ENCODE data around the gene INTS15. TPM values are rescaled to one million over a fixed set of nuclear protein-coding genes. Genes with fewer than 3 reads are reported as not detected.

INTS15 gene
- total RNA-seq, 1 donor from 2014 or later = 39.6 TPM

DNA sequence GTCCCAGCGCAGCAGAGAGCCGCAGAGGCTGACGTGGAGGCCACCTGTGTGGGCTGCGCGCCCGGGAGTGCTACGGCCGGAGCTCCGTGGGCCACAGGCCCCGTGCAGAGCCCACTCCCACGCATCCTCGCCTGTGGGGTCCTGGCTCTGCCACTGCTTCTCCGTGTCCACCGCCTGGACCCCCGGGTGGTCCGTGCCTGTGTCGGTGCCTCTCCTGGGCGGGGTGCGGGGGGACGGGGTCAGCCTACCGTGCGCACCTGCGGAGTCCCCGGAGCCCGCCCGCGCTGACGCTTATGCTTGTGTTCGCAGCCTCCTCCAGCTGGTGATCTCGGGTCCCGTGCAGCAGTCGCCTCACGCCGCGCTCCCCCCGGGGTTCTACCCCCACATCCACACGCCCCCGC, 17.8 kb downstream of the INTS15 start:
- Mint-ChIP-seq H3K9me3 (ENCODE audit: unreplicated experiment) (no peaks in the 10 kb centered on the region), H3K27me3 (ENCODE audit: unreplicated experiment) (peaks cover 8% of the 10 kb centered on the region), H3K4me1 (ENCODE audit: unreplicated experiment) (peaks cover 3% of the 10 kb centered on the region), H3K36me3 (ENCODE audit: low read depth, unreplicated experiment) (peaks cover 12% of the 10 kb centered on the region), H3K27ac (ENCODE audit: unreplicated experiment) (no peak overlapping the region), H3K4me3 (ENCODE audit: unreplicated experiment) (no peak overlapping the region)
- DNase-seq (ENCODE audit: low spot score) = no peak
- TF ChIP-seq, protein P1, sequence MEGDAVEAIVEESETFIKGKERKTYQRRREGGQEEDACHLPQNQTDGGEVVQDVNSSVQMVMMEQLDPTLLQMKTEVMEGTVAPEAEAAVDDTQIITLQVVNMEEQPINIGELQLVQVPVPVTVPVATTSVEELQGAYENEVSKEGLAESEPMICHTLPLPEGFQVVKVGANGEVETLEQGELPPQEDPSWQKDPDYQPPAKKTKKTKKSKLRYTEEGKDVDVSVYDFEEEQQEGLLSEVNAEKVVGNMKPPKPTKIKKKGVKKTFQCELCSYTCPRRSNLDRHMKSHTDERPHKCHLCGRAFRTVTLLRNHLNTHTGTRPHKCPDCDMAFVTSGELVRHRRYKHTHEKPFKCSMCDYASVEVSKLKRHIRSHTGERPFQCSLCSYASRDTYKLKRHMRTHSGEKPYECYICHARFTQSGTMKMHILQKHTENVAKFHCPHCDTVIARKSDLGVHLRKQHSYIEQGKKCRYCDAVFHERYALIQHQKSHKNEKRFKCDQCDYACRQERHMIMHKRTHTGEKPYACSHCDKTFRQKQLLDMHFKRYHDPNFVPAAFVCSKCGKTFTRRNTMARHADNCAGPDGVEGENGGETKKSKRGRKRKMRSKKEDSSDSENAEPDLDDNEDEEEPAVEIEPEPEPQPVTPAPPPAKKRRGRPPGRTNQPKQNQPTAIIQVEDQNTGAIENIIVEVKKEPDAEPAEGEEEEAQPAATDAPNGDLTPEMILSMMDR (IDR thresholded peaks at IDR 0.05; ENCODE audit: unreplicated experiment) = no peak

GRCh38 chr7:6608081-6608480, 18.3 kb downstream of the INTS15 start:
- Mint-ChIP-seq H3K36me3 (ENCODE audit: low read depth, unreplicated experiment) (peaks cover 12% of the 10 kb centered on the region), H3K9me3 (ENCODE audit: unreplicated experiment) (no peaks in the 10 kb centered on the region), H3K27ac (ENCODE audit: unreplicated experiment) (no peak overlapping the region), H3K4me1 (ENCODE audit: unreplicated experiment) (peaks cover 3% of the 10 kb centered on the region), H3K27me3 (ENCODE audit: unreplicated experiment) (peaks cover 11% of the 10 kb centered on the region), H3K4me3 (ENCODE audit: unreplicated experiment) (no peak overlapping the region)
- DNase-seq (ENCODE audit: low spot score) = no peak
- TF ChIP-seq, protein P1 (IDR thresholded peaks at IDR 0.05; ENCODE audit: unreplicated experiment) = no peak

DNA sequence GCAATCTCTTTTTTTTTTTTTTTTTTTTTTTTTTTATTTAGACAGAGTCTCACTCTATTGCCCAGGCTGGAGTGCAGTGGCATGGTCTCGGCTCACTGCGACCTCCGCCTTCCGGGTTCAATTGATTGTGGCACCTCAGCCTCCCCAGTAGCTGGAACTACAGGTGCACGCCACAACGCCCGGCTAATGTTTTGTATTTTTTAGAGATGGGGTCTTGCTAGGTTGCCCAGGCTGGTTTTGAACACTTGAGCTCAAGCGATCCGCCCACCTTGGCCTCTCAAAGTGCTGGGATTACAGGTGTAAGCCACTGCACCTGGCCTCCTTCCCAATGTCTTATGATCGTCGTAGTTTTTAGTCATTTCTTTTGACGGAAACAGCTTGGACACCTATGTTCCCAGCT, 19.0 kb downstream of the INTS15 start:
- H3K27ac Mint-ChIP-seq (ENCODE audit: unreplicated experiment) = no peak overlapping the region
- H3K9me3 Mint-ChIP-seq (ENCODE audit: unreplicated experiment) = no peaks in the 10 kb centered on the region
- DNase-seq (ENCODE audit: low spot score) = no peak
- peaks cover 3% of the 10 kb centered on the region for H3K4me1 Mint-ChIP-seq (ENCODE audit: unreplicated experiment)
- peaks cover 12% of the 10 kb centered on the region for H3K36me3 Mint-ChIP-seq (ENCODE audit: low read depth, unreplicated experiment)
- TF ChIP-seq, protein P1 (IDR thresholded peaks at IDR 0.05; ENCODE audit: unreplicated experiment) = no peak
- no peak overlapping the region for H3K4me3 Mint-ChIP-seq (ENCODE audit: unreplicated experiment)
- peaks cover 11% of the 10 kb centered on the region for H3K27me3 Mint-ChIP-seq (ENCODE audit: unreplicated experiment)

DNA sequence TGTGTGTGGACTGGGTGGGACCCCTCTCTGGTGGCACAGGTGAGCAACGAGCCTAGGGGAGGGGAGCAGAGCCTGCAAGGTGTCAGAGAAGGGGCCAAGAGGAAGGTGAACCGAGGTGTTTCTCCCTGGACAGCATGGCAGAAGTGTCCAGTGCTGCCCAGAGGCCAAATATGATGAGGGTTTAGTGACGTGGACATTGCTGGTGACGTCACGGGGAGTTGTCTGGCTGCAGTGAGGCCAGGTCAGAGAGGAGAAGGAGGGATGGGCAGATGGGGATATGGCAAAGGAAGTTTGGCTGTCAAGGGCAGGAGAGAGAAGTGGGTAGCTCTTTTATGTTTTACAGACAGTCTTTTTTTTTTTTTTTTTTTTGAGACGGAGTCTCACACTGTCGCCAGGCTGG, 23.0 kb downstream of the INTS15 start:
- DNase-seq (ENCODE audit: low spot score) = no peak
- peaks cover 14% of the 10 kb centered on the region for H3K27me3 Mint-ChIP-seq (ENCODE audit: unreplicated experiment)
- peaks cover 4% of the 10 kb centered on the region for H3K36me3 Mint-ChIP-seq (ENCODE audit: low read depth, unreplicated experiment)
- H3K27ac Mint-ChIP-seq (ENCODE audit: unreplicated experiment) = no peak overlapping the region
- TF ChIP-seq, protein P1 (IDR thresholded peaks at IDR 0.05; ENCODE audit: unreplicated experiment) = no peak
- peaks cover 10% of the 10 kb centered on the region for H3K4me1 Mint-ChIP-seq (ENCODE audit: unreplicated experiment)
- no peaks in the 10 kb centered on the region for H3K9me3 Mint-ChIP-seq (ENCODE audit: unreplicated experiment)
- peak overlapping the region; percentile 54 for H3K4me3 Mint-ChIP-seq (ENCODE audit: unreplicated experiment)

- no peak overlapping the region for H3K4me3 Mint-ChIP-seq (ENCODE audit: unreplicated experiment)
- TF ChIP-seq, protein P1 (IDR thresholded peaks at IDR 0.05; ENCODE audit: unreplicated experiment) = no peak
- H3K4me1 Mint-ChIP-seq (ENCODE audit: unreplicated experiment) = peaks cover 10% of the 10 kb centered on the region
- H3K9me3 Mint-ChIP-seq (ENCODE audit: unreplicated experiment) = no peaks in the 10 kb centered on the region
- H3K36me3 Mint-ChIP-seq (ENCODE audit: low read depth, unreplicated experiment) = peaks cover 4% of the 10 kb centered on the region
- no peak overlapping the region for H3K27ac Mint-ChIP-seq (ENCODE audit: unreplicated experiment)
- H3K27me3 Mint-ChIP-seq (ENCODE audit: unreplicated experiment) = peaks cover 17% of the 10 kb centered on the region
- DNase-seq (ENCODE audit: low spot score) = no peak
Observed at GRCh38 chr7:6613706-6614105, 23.9 kb downstream of the INTS15 start.
